Activated naive CD8-positive, alpha-beta T cell treated with anti-CD3 and anti-CD28 coated beads, Interleukin-2, amount 50 U/mL, for 24 hours (primary cell): ENCODE measurements around the gene PIEZO2.

ENCODE experiments used
- ATAC-seq: fragments of 150-1000 bp; cut with Tn5 transposase; one replicate; pipeline ENCODE4 v1.10.0; 2021
- DNase-seq: peaks from one replicate; pipeline ENCODE4 v3.0.0; 2021
- H3K27ac Mint-ChIP-seq: one replicate; pipeline ENCODE4 v1.8.0; 2021; ENCODE audit warnings: mild to moderate bottlenecking, mixed read lengths
- H3K27me3 Mint-ChIP-seq: one replicate; pipeline ENCODE4 v1.8.0; 2021; ENCODE audit warnings: mixed read lengths
- H3K36me3 Mint-ChIP-seq: one replicate; pipeline ENCODE4 v1.8.0; 2021; ENCODE audit warnings: low read depth, mixed read lengths
- H3K4me1 Mint-ChIP-seq: one replicate; pipeline ENCODE4 v1.8.0; 2021; ENCODE audit warnings: mixed read lengths
- H3K4me3 Mint-ChIP-seq: one replicate; pipeline ENCODE4 v1.8.0; 2021; ENCODE audit warnings: mild to moderate bottlenecking, moderate library complexity, mixed read lengths
- H3K9me3 Mint-ChIP-seq: one replicate; pipeline ENCODE4 v1.8.0; 2021; ENCODE audit warnings: mixed read lengths

The PIEZO2 gene

DNA sequence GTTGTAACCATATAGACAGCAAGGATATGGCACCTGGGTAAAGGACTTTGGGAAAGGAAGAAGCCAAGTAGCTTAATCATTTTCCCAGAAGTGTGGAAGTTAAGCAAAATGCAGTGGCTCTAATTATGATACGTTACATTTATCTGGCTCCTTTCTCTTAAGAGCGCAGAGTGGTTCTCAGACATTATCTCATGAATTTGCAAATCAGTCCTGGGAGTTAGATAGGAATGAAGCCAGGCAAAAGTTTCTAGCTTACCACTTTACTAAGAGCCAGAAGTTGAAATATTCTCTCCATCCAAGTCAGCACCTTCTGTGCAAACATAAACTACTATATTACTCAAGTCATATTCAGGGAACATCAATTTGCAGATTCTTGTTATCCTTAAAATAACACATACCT lies 10.9 kb upstream of the PIEZO2 start:
- ATAC-seq, result no peak
- Mint-ChIP-seq H3K4me1 (no peaks in the 10 kb centered on the region), H3K27me3 (peaks cover 2% of the 10 kb centered on the region), H3K27ac (no peak overlapping the region), H3K36me3 (no peaks in the 10 kb centered on the region), H3K9me3 (no peaks in the 10 kb centered on the region), H3K4me3 (no peak overlapping the region)
- DNase-seq, result no peak

DNA sequence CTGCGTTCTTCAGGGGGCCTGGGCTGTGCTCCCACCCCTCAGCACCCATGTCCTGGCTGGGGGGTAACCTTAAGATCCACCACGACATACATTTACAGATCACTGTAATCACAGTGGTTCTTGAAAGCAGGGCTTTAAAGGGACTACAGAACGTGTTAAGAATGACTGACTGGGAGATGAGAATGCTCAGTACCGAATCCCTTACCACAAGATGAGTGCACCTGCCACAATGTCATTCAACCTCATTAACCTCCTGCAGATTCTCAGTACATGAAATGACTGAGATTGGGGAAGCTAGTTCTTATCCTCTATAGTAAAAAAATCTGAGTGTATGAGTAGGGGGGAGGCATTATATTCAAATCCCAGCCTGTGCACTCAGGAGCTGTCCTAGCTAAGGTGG lies 10.5 kb upstream of the PIEZO2 start:
- H3K4me3 Mint-ChIP-seq, result no peak overlapping the region
- H3K9me3 Mint-ChIP-seq, result no peaks in the 10 kb centered on the region
- no peak for ATAC-seq
- H3K27ac Mint-ChIP-seq, result no peak overlapping the region
- no peaks in the 10 kb centered on the region for H3K36me3 Mint-ChIP-seq
- H3K4me1 Mint-ChIP-seq, result no peaks in the 10 kb centered on the region
- DNase-seq, result no peak
- H3K27me3 Mint-ChIP-seq, result peaks cover 2% of the 10 kb centered on the region

DNA sequence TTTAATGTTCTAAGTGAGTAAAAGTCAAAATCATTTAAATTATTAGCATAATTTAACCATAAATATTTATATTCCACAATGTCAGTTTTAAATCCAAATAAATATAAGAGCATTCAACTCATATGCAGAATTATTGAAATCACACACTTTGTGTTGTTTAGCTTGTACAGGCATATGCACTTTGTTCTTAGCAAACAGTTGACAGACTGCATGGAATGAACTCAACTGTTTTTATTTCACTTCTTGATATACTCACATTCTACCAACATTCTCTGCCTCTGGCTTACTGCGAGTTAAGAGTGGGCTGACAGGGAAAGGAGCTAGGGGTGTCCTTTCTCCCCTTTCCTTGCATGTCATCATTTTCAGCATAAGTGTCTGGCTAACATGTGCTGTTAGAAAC lies 7.6 kb upstream of the PIEZO2 start:
- no peak overlapping the region for H3K27ac Mint-ChIP-seq
- H3K4me3 Mint-ChIP-seq, result no peak overlapping the region
- H3K36me3 Mint-ChIP-seq, result no peaks in the 10 kb centered on the region
- no peaks in the 10 kb centered on the region for H3K9me3 Mint-ChIP-seq
- no peaks in the 10 kb centered on the region for H3K4me1 Mint-ChIP-seq
- ATAC-seq (no peak), DNase-seq (no peak)
- H3K27me3 Mint-ChIP-seq, result peaks cover 5% of the 10 kb centered on the region

DNA sequence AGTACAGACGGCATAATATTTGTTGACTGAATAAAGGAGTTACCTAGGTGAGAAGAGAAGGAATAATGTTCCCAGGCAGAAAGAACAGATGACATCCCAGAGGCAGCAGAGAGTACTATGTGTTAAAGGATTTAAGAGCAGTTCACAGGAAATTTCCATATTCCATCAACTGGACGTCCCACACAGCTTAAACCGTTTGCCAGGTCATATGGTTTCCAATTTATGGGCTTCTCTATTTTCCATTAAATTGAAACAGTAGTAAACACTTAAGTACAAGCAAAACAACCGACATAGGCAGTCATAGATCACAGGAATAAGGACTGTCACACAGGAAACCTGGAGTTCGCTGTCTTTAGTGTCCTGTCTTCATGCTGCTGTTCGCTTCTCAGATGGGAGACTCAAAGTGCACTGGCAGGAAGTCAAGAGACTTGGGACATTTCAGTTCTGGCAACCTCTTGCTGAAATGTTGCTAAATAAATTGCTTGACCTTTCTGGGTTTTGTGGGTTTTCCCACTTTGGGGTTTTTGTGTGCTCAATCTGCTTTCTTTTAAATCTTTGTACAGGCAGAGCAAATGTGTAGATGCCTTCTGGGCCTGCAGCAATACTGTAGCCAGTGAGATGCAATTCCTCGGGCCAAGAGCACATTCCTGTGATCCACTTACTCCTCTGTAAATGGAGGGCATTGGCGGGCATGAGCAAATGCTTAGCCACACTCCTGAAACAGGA lies 5.8 kb upstream of the PIEZO2 start:
- no peak overlapping the region for H3K27ac Mint-ChIP-seq
- H3K4me1 Mint-ChIP-seq, result no peaks in the 10 kb centered on the region
- peaks cover 21% of the 10 kb centered on the region for H3K27me3 Mint-ChIP-seq
- no peak overlapping the region for H3K4me3 Mint-ChIP-seq
- ATAC-seq, result no peak
- no peak for DNase-seq
- H3K9me3 Mint-ChIP-seq, result no peaks in the 10 kb centered on the region
- no peaks in the 10 kb centered on the region for H3K36me3 Mint-ChIP-seq

DNA sequence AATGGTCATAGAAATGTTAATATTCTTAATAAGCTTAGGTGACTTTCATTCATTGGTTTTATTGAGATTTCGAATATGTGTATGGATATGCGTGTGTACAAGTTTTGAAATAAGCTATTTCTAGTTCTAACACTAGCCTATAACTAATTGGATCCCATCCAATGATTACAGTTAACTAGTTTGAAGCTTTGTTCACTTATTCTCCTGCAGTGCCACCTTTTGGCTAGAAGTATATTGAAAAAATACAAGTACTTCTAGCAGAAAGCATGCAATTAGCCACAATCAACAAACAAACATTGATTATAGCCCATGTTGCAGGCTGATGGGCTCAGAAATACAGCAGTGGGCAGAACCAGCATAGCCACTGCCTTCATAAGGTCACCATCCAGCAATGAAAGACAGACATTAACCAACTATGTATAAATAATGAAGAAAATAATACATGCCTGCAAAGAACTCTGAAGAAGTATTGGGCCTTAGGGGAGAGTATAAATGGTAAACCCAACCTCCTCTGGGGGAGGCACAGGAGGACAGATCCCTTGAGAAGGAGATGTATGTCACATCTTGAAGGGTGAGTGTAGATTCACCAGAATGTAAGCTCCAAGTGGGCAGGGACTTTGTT lies 5.1 kb upstream of the PIEZO2 start:
- H3K4me3 Mint-ChIP-seq, result no peak overlapping the region
- peaks cover 26% of the 10 kb centered on the region for H3K27me3 Mint-ChIP-seq
- DNase-seq (no peak), ATAC-seq (no peak)
- no peaks in the 10 kb centered on the region for H3K36me3 Mint-ChIP-seq
- no peak overlapping the region for H3K27ac Mint-ChIP-seq
- no peaks in the 10 kb centered on the region for H3K9me3 Mint-ChIP-seq
- no peaks in the 10 kb centered on the region for H3K4me1 Mint-ChIP-seq

DNA sequence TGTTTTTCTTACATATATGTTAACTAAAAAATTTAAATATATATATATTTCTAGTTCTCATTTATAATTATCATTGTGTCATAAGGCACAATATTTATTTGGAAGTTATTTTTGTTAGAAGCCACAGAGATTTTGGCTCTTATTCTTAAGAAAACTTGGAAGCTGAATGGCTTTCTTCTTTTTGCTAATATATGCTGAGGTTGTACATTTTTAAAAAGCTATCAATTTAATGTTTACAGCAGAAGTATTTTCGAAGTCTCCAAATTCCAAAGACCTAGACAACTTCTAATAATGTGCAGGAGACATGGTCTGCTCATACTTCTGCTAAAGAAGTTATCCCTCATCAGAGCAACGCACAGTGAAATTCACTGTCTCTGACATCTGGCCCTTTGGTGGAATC lies 3.7 kb upstream of the PIEZO2 start:
- no peaks in the 10 kb centered on the region for H3K9me3 Mint-ChIP-seq
- H3K27me3 Mint-ChIP-seq, result peaks cover 31% of the 10 kb centered on the region
- ATAC-seq (no peak), DNase-seq (no peak)
- H3K4me3 Mint-ChIP-seq, result no peak overlapping the region
- no peaks in the 10 kb centered on the region for H3K36me3 Mint-ChIP-seq
- no peak overlapping the region for H3K27ac Mint-ChIP-seq
- peaks cover 2% of the 10 kb centered on the region for H3K4me1 Mint-ChIP-seq

DNA sequence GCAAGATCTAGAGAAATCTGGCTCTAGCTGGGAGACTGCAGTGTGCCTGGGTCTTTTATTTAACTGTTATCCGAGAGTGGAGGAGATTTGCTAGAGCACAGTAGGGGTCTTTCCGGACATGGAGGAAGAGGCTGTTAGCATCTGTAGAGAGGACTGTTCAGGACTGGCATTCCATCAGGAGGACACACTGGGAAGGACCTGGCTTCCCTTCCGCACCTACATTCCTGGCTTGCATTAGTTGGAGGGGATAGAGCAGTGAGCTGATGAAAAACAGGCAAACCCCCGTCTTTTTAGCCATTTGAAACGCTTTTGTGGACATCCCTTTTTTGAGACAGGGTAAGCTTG lies 874 bp upstream of the PIEZO2 start:
- DNase-seq, result no peak
- Mint-ChIP-seq H3K4me1 (peaks cover 3% of the 10 kb centered on the region), H3K36me3 (no peaks in the 10 kb centered on the region), H3K27ac (no peak overlapping the region), H3K4me3 (no peak overlapping the region), H3K27me3 (peaks cover 40% of the 10 kb centered on the region), H3K9me3 (no peaks in the 10 kb centered on the region)
- ATAC-seq, result no peak

DNA sequence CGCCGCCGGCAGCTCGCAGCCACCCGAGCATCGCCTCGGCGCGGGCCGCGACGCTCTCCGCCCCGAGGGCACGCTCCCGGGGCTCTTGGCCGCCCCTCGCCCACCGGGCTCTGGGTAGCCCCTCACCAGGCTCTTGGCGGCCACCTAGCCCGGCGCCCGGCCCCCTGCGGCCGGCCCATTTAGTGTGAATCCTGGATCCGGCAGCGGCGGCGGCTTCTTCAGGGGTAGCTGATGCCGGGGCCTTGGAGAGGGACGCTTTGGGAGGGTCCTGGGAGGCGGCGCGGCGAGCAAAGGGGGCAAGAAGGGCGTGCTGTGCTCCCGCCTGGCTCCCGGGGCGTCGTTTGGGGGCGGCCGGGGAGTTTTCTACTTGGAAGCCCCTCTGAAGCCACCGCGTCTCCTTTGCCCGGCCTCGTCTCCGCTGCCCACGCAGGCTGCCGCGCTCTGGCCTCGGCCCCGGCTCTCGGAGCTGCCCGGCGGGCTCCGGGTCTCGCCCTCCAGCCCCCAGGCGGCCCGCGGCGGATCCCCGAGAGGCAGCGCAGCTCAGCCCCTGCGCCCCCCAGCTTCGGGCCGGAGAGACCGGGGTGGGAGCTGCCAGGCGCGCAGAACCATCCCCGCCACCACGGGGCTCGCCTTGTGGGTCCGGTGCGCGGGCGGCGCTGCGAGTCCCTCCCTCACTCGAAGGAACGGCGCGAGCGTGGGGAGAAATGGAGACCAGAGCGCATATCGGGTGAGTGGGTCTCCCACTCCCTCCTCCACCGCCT lies 509 bp downstream of the PIEZO2 start:
- DNase-seq, result no peak
- peaks cover 40% of the 10 kb centered on the region for H3K27me3 Mint-ChIP-seq
- H3K9me3 Mint-ChIP-seq, result no peaks in the 10 kb centered on the region
- ATAC-seq, result no peak
- H3K36me3 Mint-ChIP-seq, result no peaks in the 10 kb centered on the region
- H3K27ac Mint-ChIP-seq, result no peak overlapping the region
- H3K4me3 Mint-ChIP-seq, result no peak overlapping the region
- H3K4me1 Mint-ChIP-seq, result peaks cover 3% of the 10 kb centered on the region

DNA sequence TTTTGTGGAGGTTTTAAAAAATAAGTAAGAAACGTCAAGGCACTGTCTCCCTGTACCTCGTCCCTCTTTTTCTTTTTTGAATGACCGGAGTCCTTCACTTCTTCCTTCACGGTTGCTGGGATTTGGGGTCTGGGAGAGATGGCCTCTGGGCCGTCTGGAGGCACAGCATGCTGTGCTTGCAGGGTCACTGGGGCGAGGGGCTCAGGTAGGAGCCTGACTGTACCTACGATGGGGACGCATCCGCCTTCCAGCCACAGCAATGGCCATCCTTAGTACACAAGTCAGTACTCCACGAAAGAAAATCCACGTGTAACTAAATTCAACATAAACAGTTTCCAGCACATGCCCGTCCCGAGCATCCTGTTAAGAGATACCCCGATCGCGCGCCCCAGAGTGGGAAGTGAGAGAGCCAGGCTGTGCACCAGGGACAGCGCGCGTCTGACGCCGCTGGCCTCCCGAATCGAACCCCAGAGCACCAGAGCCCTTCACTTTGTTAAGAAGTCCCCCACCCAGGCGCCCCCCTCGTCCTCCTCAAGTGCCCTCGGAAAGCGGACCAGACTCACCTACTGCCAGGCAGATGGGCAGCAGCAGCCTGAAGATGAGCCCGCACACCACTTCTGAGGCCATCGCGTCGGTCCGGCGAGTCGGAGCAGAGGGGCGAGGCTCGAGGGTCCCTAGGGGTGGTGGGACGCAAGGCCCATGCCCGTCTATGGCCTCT lies 1.2 kb downstream of the PIEZO2 start:
- H3K4me1 Mint-ChIP-seq, result peaks cover 3% of the 10 kb centered on the region
- no peaks in the 10 kb centered on the region for H3K9me3 Mint-ChIP-seq
- H3K27me3 Mint-ChIP-seq, result peaks cover 40% of the 10 kb centered on the region
- H3K36me3 Mint-ChIP-seq, result no peaks in the 10 kb centered on the region
- DNase-seq, result no peak
- no peak for ATAC-seq
- H3K27ac Mint-ChIP-seq, result no peak overlapping the region
- no peak overlapping the region for H3K4me3 Mint-ChIP-seq

DNA sequence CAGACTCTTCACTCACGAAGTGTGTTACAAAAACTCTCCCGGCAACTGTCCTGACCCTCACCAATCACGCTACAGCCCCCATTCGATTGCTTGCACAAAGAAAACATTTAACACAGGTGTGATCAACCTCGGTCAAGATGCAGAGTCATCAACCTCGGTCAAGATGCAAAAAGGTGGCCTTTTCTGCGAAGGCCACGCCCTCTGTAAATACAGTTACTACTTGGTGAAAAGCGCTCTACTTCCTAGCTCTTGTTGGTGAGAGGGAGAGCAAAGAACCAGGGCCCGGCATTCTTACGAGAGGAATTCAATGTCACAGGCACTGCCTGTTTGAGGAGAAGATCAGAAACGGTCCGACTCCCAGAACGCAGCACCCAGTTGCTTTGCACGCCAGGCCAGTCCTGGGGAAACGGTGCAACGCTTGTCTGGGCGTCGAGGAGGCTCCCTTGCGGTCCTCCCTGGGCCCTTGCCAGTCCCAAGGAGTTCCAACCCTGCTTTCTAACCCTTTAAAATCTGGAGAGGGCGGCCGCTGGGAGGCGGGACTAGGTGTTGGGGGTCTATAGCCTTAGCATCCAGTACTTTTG lies 1.9 kb downstream of the PIEZO2 start:
- Mint-ChIP-seq H3K9me3 (no peaks in the 10 kb centered on the region), H3K36me3 (no peaks in the 10 kb centered on the region), H3K27me3 (peaks cover 38% of the 10 kb centered on the region), H3K4me3 (no peak overlapping the region), H3K4me1 (peaks cover 3% of the 10 kb centered on the region), H3K27ac (no peak overlapping the region)
- no peak for ATAC-seq
- no peak for DNase-seq

DNA sequence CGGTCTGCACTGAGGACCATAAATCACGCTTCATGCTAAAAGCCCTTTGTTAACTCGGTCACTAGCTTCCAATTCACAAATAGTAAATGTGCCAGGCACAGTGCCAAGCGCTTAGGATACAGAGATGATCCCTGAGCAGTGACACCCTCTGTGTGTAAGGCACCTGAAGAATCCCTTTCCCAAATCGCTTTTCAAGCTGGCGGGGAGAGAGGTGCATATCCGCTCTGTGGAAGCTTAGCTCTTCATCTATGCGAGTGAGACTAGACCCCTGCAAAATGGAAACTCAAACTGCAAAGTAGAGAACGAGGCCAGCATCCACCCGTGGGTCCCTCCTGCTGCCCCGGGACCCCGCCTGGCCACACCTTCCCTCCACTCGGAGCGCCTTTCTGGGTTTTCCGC lies 2.4 kb downstream of the PIEZO2 start:
- no peaks in the 10 kb centered on the region for H3K9me3 Mint-ChIP-seq
- H3K27me3 Mint-ChIP-seq, result peaks cover 38% of the 10 kb centered on the region
- H3K4me3 Mint-ChIP-seq, result no peak overlapping the region
- DNase-seq (no peak), ATAC-seq (no peak)
- no peaks in the 10 kb centered on the region for H3K36me3 Mint-ChIP-seq
- peaks cover 3% of the 10 kb centered on the region for H3K4me1 Mint-ChIP-seq
- H3K27ac Mint-ChIP-seq, result no peak overlapping the region

DNA sequence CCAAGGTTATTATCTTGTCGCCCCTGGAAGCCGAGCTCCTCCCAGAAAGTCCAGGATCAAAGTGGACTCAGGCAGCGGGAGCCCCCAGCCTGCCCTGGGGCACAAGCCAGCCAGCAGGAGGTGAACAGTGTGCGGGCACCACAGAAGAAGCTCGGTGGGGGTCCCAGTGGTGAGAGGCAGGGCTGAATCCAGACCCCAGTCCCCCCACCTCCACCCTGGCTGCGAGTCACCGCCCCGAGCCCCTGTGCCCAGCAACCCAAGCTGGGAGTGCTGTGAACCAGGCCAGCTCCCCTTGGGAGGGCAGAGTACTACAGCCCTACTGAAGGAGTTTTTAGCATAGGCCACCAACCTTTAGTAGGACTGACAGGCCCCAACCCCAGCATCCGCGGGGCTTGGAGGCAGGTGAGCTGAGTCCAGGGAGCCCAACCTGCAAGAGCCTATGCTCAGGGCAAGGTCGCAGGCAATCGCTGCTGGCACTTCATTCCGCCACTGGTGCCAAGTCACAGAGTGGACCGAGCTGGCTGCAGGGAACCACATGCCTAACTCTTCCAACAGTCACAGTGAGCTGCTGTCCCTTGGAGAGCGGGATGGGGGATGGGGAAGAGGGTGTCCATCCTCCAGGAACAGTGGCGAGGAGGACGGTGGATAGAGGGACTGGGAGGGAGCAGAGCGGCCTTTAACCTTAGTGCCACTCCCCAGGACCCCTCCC lies 3.0 kb downstream of the PIEZO2 start:
- no peaks in the 10 kb centered on the region for H3K9me3 Mint-ChIP-seq
- peaks cover 3% of the 10 kb centered on the region for H3K4me1 Mint-ChIP-seq
- H3K27me3 Mint-ChIP-seq, result peaks cover 34% of the 10 kb centered on the region
- no peaks in the 10 kb centered on the region for H3K36me3 Mint-ChIP-seq
- H3K27ac Mint-ChIP-seq, result no peak overlapping the region
- ATAC-seq (no peak), DNase-seq (no peak)
- H3K4me3 Mint-ChIP-seq, result no peak overlapping the region

DNA sequence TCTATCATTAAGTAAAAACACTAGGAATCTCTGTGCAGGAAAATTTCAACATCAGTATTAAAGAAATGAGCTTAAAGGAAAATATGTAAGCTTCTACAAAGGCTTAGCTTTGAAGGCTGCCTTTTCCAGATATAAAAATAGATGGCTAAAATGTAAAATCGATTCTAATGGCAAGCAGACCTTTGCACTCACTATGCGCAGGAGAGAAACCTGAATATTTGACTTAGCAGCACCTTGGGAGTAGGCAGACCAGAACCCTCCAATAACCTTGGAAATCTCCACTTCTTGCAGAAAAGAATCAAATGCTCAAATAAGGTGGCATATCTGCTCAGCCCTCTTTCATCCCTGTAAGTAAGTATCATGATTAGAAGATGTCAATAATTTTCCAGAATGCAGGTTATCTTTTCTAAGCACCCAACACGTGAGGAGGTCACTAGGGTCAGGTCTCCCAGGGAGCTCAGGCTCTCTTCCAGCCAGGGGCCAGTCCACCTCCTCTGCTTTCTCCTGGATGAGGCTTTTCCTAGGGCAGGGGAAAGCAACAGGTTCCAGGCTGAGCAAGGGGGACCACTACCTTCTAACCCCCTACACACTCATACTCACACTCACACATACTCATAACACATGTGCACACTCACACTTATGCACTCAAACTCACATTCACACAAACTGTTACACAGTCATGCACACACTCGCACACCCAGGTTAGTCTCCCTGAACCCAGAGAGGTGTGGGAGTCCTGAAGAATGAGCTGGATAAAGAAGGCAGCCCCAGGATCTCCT lies 3.8 kb downstream of the PIEZO2 start:
- H3K4me3 Mint-ChIP-seq, result no peak overlapping the region
- ATAC-seq (no peak), DNase-seq (no peak)
- peaks cover 3% of the 10 kb centered on the region for H3K4me1 Mint-ChIP-seq
- peaks cover 28% of the 10 kb centered on the region for H3K27me3 Mint-ChIP-seq
- H3K36me3 Mint-ChIP-seq, result no peaks in the 10 kb centered on the region
- H3K27ac Mint-ChIP-seq, result no peak overlapping the region
- no peaks in the 10 kb centered on the region for H3K9me3 Mint-ChIP-seq
